Prostate gland (tissue), 2 donors: ENCODE data around the gene SLC8A3. TPM values are rescaled to one million over a fixed set of nuclear protein-coding genes. Genes with fewer than 3 reads are reported as not detected.

Experiments
- DNase-seq: peaks from one replicate; pipeline ENCODE4 v3.0.0-alpha.2; 2019; ENCODE audit warnings: low spot score
- H3K27ac ChIP-seq, 2 donors: fragments of 200-600 bp; sonication (generic); 2 replicates each; pipeline ENCODE4 v1.5.1; 2017 to 2019
- H3K27me3 ChIP-seq: fragments of 200-600 bp; sonication (generic); replicated peaks from 2 replicates; pipeline ENCODE4 v1.5.1; 2019; ENCODE audit not compliant: insufficient read depth
- H3K36me3 ChIP-seq, 2 donors: fragments of 200-600 bp; sonication (generic); 1 replicate in 1 of 2; 2 replicates in 1 of 2; pipeline versions ENCODE4 v1.5.1 to v1.8.1; 2017 to 2019
- H3K4me1 ChIP-seq: fragments of 200-600 bp; sonication (generic); replicated peaks from 2 replicates; pipeline ENCODE4 v1.5.1; 2019
- H3K4me3 ChIP-seq, 2 donors: fragments of 200-600 bp; sonication (generic); 2 replicates each; pipeline ENCODE4 v1.5.1; 2017 to 2019
- H3K9me3 ChIP-seq: fragments of 200-600 bp; sonication (generic); 2 replicates; pipeline ENCODE4 v1.5.1; 2017
- CTCF ChIP-seq, 4 experiments: fragments of 200-600 bp in 2 of 4; fragments of 450-650 bp in 2 of 4; sonication (generic) in 2 of 4; IDR thresholded peaks; 1 replicate in 3 of 4; 2 replicates in 1 of 4; pipeline ENCODE4 v1.5.1; 2016 to 2019; ENCODE audit warnings: antibody characterized with exemption in 4 of 4, mild to moderate bottlenecking in 2 of 4, moderate library complexity in 2 of 4
- POLR2A ChIP-seq: fragments of 450-650 bp; IDR thresholded peaks from one replicate; pipeline ENCODE4 v1.6.1; 2016; ENCODE audit warnings: antibody characterized with exemption, mild to moderate bottlenecking
- POLR2AphosphoS5 ChIP-seq: sonication (generic); formaldehyde crosslinking; IDR thresholded peaks from one replicate; pipeline ENCODE4 v1.6.1; 2017; ENCODE audit warnings: antibody characterized with exemption
- WGBS: methylation state at CpG from one replicate; pipeline ENCODE4 v1.1.5; 2018; 5-methylcytosine and 5-hydroxymethylcytosine counted together
- intact Hi-C: fragments of 100-400 bp; cut with DNase I; formaldehyde crosslinking; loops from one replicate; pipeline ENCODE4 v1.14.2; 2022
- total RNA-seq, 2 donors: library from RNA; depleted of rRNA; stranded (reverse); fragments of >200 nt; gene quantifications; one replicate each; pipeline ENCODE4 v1.1.0, GENCODE V29; 2016

Gene SLC8A3
- total RNA-seq, 2 donors from 2014 or later, result 0.62 to 0.77 TPM

DNA sequence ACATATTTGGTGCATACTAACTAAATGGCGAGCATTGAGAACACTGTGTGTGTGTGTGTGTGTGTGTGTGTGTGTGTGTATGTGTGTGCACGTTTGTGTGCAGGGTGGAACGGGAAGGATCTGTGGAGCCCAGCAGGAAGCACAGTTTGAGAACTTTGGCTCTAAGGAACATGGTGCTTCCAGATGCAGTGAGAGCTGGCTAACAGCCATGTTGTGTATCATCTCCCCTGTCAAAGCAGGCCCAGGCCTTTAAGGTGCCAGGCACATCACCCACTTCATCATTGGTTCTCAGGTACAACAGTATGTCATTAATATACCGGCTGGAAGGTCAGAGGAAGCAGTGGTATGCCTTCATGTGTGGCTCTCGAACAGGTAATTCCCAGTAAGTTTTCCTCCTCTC, 72.5 kb downstream of the SLC8A3 start:
- Histone ChIP-seq H3K4me3 (no peak overlapping the region), H3K36me3 (no peaks in the 10 kb centered on the region), H3K27ac (no peak overlapping the region), H3K9me3 (no peaks in the 10 kb centered on the region), H3K27me3 (no peaks in the 10 kb centered on the region), H3K4me1 (no peaks in the 10 kb centered on the region)
- WGBS, result 56% methylated on average over 5 of the region's 5 CpGs
- no peak for DNase-seq
- TF ChIP-seq POLR2A, result no peak
- no peak for TF ChIP-seq CTCF (IDR thresholded peaks at IDR 0.05)
- TF ChIP-seq POLR2AphosphoS5, result no peak
- intact Hi-C loops, result no loop called here

DNA sequence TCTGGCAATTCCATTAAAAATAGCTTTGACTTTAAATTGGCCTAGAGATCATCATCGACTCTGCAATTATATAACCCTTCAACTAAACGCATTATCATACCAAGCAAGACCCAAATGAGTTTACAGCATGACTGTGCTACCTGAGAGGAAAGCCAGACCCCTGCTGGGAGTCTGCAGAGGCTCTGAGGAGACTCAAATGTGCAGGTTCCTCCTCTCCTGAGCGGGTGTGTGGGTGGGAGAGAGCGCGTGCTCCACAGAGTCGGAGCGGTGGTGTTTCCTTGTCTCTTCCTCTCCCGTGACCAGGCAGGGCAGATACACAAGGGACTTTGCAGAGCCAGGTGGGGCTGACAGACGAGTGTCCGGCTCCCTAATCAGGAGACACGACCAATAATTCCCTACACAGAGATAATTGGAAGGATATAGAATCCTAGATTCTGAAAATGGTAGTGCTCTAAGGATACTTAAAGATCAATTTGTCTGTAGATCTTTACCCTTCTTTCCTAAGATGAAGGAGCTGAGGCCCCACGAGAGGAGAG, 74.1 kb downstream of the SLC8A3 start:
- WGBS, result 65% methylated on average over 12 of the region's 12 CpGs
- H3K36me3 ChIP-seq, result no peaks in the 10 kb centered on the region
- intact Hi-C loops, result no loop called here
- no peaks in the 10 kb centered on the region for H3K9me3 ChIP-seq
- H3K27ac ChIP-seq, result no peak overlapping the region
- no peak overlapping the region for H3K4me3 ChIP-seq
- no peak for TF ChIP-seq POLR2A
- TF ChIP-seq POLR2AphosphoS5, result no peak
- TF ChIP-seq CTCF (IDR thresholded peaks at IDR 0.05), result no peak
- no peaks in the 10 kb centered on the region for H3K4me1 ChIP-seq
- H3K27me3 ChIP-seq, result no peaks in the 10 kb centered on the region
- DNase-seq, result no peak

DNA sequence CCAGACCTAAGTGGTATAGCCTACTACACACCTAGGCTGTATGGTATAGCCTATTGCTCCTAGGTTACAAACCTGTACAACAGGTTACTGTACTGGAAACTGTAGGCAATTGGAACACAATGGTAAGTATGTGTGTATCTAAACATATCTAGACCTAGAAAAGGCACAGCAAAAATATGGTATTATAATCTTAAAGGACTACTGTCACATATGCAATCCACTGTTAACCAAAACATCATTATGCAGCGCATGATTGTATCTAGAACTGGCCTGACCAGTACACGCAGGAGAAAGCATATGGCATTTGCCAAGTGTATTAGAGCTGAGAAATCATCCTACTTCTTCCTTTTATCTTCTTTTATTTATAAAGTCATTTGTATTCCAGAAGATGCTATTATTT, 75.5 kb downstream of the SLC8A3 start:
- Histone ChIP-seq H3K36me3 (no peaks in the 10 kb centered on the region), H3K9me3 (no peaks in the 10 kb centered on the region), H3K4me3 (no peak overlapping the region), H3K27ac (no peak overlapping the region), H3K4me1 (no peaks in the 10 kb centered on the region), H3K27me3 (no peaks in the 10 kb centered on the region)
- no peak for DNase-seq
- TF ChIP-seq CTCF (IDR thresholded peaks at IDR 0.05), result no peak
- no peak for TF ChIP-seq POLR2A
- no peak for TF ChIP-seq POLR2AphosphoS5
- intact Hi-C loops, result no loop called here
- 63% methylated on average over 2 of the region's 2 CpGs for WGBS

DNA sequence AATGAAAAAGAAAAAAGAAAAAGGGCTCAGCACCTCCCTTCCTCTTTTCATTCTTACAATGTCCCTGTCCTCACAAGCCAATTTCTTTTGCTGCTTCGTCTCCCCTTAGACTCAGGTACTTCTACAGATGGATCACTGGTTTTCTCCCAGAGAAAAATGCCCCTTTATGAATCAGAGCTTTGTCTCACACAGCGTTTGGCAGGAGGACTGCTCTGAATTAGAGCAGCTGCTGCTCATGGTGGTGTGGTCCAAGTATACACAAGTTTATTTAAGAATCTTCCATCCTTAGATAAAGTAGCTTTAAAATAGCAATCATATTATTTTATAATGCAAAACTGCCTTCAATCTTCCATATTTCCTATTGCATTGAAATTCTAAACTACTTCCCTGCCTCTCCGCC, 80.3 kb downstream of the SLC8A3 start:
- Histone ChIP-seq H3K27ac (no peak overlapping the region), H3K27me3 (no peaks in the 10 kb centered on the region), H3K4me3 (no peak overlapping the region), H3K9me3 (no peaks in the 10 kb centered on the region), H3K36me3 (no peaks in the 10 kb centered on the region), H3K4me1 (no peaks in the 10 kb centered on the region)
- WGBS, result 37% methylated on average over 3 of the region's 3 CpGs
- intact Hi-C loops, result no loop called here
- no peak for DNase-seq
- TF ChIP-seq CTCF (IDR thresholded peaks at IDR 0.05) (no peak), POLR2AphosphoS5 (no peak), POLR2A (no peak)

DNA sequence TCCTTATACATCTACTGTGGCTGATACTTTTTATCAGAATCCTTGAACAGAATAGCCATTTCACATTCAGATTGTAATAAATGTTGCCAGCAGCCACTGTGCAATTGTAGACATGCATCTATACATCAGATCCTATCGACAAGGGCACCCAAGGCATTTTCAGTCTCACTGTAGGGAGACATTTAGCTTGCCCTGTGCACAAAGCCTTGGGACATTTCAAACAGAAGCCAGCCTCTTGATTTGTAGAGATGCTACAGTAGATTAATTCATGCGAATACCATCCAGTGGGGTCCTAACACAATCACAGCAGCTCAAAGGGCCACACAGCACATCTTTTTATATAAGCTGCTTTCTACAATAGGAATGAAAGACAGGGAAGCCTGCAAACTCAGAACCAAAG, 81.4 kb downstream of the SLC8A3 start:
- Histone ChIP-seq H3K27me3 (no peaks in the 10 kb centered on the region), H3K4me3 (no peak overlapping the region), H3K4me1 (no peaks in the 10 kb centered on the region), H3K9me3 (no peaks in the 10 kb centered on the region), H3K27ac (no peak overlapping the region), H3K36me3 (no peaks in the 10 kb centered on the region)
- TF ChIP-seq POLR2AphosphoS5, result no peak
- no peak for TF ChIP-seq CTCF (IDR thresholded peaks at IDR 0.05)
- TF ChIP-seq POLR2A, result no peak
- intact Hi-C loops, result no loop called here
- no peak for DNase-seq
- 89% methylated on average over 2 of the region's 2 CpGs for WGBS
